ENCODE data around the gene NKAIN2. TPM values are rescaled to one million over a fixed set of nuclear protein-coding genes. Genes with fewer than 3 reads are reported as not detected.

The NKAIN2 gene
- total RNA-seq, 1 experiment from 2014 or later, result not detected

DNA sequence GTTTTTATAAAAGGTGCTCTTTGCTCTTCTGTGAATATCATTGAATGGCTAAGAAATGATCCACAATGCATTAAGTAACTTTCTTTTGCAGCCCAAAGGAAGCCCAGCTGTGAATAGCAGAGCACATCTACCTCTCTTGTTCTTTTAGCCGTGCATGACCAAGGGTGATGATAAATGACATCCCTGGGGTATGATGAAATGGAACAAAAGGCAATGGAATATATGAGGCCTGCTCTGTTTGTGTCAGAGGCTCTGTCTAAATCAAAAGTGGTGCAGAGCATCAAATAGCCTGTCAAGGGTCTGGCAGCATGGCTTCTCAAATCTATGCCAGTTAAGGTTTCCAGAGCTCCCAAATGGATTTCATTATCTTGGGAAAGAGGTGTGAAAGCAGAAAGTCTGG, 796.0 kb downstream of the NKAIN2 start:
- no peaks in the 10 kb centered on the region for H3K36me3 ChIP-seq (ENCODE audit: control insufficient read depth in 1 of 2, insufficient read depth in 2 of 2, low read length in 2 of 2)
- no peaks in the 10 kb centered on the region for H3K9me2 ChIP-seq (ENCODE audit: insufficient read depth)
- H3K9me3 ChIP-seq (ENCODE audit: control insufficient read depth in 1 of 2, insufficient read depth in 1 of 2, low read depth in 1 of 2, low read length in 2 of 2), result no peaks in the 10 kb centered on the region
- H3K4me1 ChIP-seq (ENCODE audit: control insufficient read depth in 1 of 2, insufficient read depth in 2 of 2, low read length in 2 of 2), result no peaks in the 10 kb centered on the region
- ATAC-seq (no peak), DNase-seq (ENCODE audit: low read depth, low spot score) (no peak)
- ChIA-PET RAD21 (ENCODE audit: low non-redundant PET in 1 of 2, low total read pairs in 2 of 2, uncharacterized antibody in 2 of 2, unreplicated experiment in 2 of 2) (no interaction called here), CTCF (no interaction called here), POLR2A (no interaction called here)
- no peaks in the 10 kb centered on the region for H3K79me2 ChIP-seq (ENCODE audit: insufficient read depth, low read length)
- intact Hi-C loops (cut with micrococcal nuclease), result no loop called here
- no peak overlapping the region for H3K9ac ChIP-seq (ENCODE audit: low read length)
- TF ChIP-seq SRF (IDR thresholded peaks at IDR 0.05; ENCODE audit: low read depth) (no peak), ELF1 (IDR thresholded peaks at IDR 0.05; ENCODE audit: borderline replicate concordance, low read depth) (no peak), SIN3A (IDR thresholded peaks at IDR 0.05; ENCODE audit: low read depth) (no peak), CEBPB (IDR thresholded peaks at IDR 0.05; ENCODE audit: low read depth) (no peak), FOSL1 (IDR thresholded peaks at IDR 0.05; ENCODE audit: low read depth) (no peak), TCF7L2 (IDR thresholded peaks at IDR 0.05; ENCODE audit: borderline replicate concordance, extremely low read depth, insufficient read depth, insufficient read length) (no peak), JUND (IDR thresholded peaks at IDR 0.05) (no peak), SP1 (IDR thresholded peaks at IDR 0.05; ENCODE audit: low read depth) (no peak), RAD21 (IDR thresholded peaks at IDR 0.05; ENCODE audit: low read depth) (no peak), POLR2A (IDR thresholded peaks at IDR 0.05; ENCODE audit: borderline replicate concordance, extremely low read depth, insufficient read depth, insufficient read length) (no peak)
- TF ChIP-seq, protein P1, sequence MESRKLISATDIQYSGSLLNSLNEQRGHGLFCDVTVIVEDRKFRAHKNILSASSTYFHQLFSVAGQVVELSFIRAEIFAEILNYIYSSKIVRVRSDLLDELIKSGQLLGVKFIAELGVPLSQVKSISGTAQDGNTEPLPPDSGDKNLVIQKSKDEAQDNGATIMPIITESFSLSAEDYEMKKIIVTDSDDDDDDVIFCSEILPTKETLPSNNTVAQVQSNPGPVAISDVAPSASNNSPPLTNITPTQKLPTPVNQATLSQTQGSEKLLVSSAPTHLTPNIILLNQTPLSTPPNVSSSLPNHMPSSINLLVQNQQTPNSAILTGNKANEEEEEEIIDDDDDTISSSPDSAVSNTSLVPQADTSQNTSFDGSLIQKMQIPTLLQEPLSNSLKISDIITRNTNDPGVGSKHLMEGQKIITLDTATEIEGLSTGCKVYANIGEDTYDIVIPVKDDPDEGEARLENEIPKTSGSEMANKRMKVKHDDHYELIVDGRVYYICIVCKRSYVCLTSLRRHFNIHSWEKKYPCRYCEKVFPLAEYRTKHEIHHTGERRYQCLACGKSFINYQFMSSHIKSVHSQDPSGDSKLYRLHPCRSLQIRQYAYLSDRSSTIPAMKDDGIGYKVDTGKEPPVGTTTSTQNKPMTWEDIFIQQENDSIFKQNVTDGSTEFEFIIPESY (IDR thresholded peaks at IDR 0.05; ENCODE audit: extremely low read depth, insufficient replicate concordance, low read length), result no peak
- TF ChIP-seq, protein P2, sequence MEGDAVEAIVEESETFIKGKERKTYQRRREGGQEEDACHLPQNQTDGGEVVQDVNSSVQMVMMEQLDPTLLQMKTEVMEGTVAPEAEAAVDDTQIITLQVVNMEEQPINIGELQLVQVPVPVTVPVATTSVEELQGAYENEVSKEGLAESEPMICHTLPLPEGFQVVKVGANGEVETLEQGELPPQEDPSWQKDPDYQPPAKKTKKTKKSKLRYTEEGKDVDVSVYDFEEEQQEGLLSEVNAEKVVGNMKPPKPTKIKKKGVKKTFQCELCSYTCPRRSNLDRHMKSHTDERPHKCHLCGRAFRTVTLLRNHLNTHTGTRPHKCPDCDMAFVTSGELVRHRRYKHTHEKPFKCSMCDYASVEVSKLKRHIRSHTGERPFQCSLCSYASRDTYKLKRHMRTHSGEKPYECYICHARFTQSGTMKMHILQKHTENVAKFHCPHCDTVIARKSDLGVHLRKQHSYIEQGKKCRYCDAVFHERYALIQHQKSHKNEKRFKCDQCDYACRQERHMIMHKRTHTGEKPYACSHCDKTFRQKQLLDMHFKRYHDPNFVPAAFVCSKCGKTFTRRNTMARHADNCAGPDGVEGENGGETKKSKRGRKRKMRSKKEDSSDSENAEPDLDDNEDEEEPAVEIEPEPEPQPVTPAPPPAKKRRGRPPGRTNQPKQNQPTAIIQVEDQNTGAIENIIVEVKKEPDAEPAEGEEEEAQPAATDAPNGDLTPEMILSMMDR (IDR thresholded peaks at IDR 0.05 in 2 of 3, conservative IDR thresholded peaks at IDR 0.05 in 1 of 3; ENCODE audit: borderline replicate concordance in 1 of 3, insufficient read depth in 1 of 3, low read depth in 2 of 3, low read length in 2 of 3), result no peak
- TF ChIP-seq, protein P3, sequence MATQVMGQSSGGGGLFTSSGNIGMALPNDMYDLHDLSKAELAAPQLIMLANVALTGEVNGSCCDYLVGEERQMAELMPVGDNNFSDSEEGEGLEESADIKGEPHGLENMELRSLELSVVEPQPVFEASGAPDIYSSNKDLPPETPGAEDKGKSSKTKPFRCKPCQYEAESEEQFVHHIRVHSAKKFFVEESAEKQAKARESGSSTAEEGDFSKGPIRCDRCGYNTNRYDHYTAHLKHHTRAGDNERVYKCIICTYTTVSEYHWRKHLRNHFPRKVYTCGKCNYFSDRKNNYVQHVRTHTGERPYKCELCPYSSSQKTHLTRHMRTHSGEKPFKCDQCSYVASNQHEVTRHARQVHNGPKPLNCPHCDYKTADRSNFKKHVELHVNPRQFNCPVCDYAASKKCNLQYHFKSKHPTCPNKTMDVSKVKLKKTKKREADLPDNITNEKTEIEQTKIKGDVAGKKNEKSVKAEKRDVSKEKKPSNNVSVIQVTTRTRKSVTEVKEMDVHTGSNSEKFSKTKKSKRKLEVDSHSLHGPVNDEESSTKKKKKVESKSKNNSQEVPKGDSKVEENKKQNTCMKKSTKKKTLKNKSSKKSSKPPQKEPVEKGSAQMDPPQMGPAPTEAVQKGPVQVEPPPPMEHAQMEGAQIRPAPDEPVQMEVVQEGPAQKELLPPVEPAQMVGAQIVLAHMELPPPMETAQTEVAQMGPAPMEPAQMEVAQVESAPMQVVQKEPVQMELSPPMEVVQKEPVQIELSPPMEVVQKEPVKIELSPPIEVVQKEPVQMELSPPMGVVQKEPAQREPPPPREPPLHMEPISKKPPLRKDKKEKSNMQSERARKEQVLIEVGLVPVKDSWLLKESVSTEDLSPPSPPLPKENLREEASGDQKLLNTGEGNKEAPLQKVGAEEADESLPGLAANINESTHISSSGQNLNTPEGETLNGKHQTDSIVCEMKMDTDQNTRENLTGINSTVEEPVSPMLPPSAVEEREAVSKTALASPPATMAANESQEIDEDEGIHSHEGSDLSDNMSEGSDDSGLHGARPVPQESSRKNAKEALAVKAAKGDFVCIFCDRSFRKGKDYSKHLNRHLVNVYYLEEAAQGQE (IDR thresholded peaks at IDR 0.05; ENCODE audit: low read depth), result no peak
- no peak overlapping the region for H3K27ac ChIP-seq (ENCODE audit: low read depth, low read length)
- peaks cover 21% of the 10 kb centered on the region for H3K27me3 ChIP-seq (ENCODE audit: insufficient read depth, low read length)
- BruUV-seq (replicated peaks), result no TSS peak
- no peak overlapping the region for H3K4me3 ChIP-seq (replicated peaks in 1 of 2; ENCODE audit: low read depth in 1 of 2, low read length in 2 of 2)
- H4K20me1 ChIP-seq (ENCODE audit: insufficient read depth), result no peaks in the 10 kb centered on the region; the same call in 1 of the 2 replicates
- H2AFZ ChIP-seq (ENCODE audit: low read depth, low read length, poor library complexity, severe bottlenecking), result no peak overlapping the region
- H3K4me2 ChIP-seq (ENCODE audit: low read length), result no peak overlapping the region
